Stomach (tissue), 9 donors: Measurements from ENCODE around the gene IKBKE. TPM values are rescaled to one million over a fixed set of nuclear protein-coding genes. Genes with fewer than 3 reads are reported as not detected.

Experiments used
- DNase-seq, 2 donors: peaks; one replicate each; pipeline versions ENCODE4 v3.0.0 to v3.0.0-alpha.2; 2013 to 2019
- H3K27ac ChIP-seq, 5 donors: fragments of 200-600 bp in 4 of 5; sonication (generic) in 4 of 5; one replicate each; pipeline ENCODE4 v1.5.1; 2013 to 2019; ENCODE audit warnings: mild to moderate bottlenecking in 1 of 5, moderate library complexity in 1 of 5
- H3K27me3 ChIP-seq, 3 donors: fragments of 200-600 bp; sonication (generic); one replicate each; pipeline ENCODE4 v1.5.1; 2017 to 2019; ENCODE audit warnings: mixed run types in 1 of 3
- H3K36me3 ChIP-seq, 4 donors: fragments of 200-600 bp; sonication (generic); 1 replicate in 3 of 4; 2 replicates in 1 of 4; pipeline ENCODE4 v1.5.1; 2016 to 2019
- H3K4me1 ChIP-seq, 4 donors: fragments of 200-600 bp; sonication (generic); one replicate each; pipeline ENCODE4 v1.5.1; 2016 to 2019
- H3K4me3 ChIP-seq, 4 donors: fragments of 200-600 bp; sonication (generic) in 3 of 4; one replicate each; pipeline ENCODE4 v1.5.1; 2016 to 2019; ENCODE audit warnings: mild to moderate bottlenecking in 1 of 4
- H3K9me3 ChIP-seq, 4 donors: fragments of 200-600 bp; sonication (generic); one replicate each; pipeline ENCODE4 v1.5.1; 2016 to 2019
- CTCF ChIP-seq, 7 experiments: fragments of 450-650 bp in 4 of 7; fragments of 200-600 bp in 3 of 7; sonication (generic) in 3 of 7; IDR thresholded peaks; one replicate each; pipeline ENCODE4 v1.5.1; 2016 to 2019; ENCODE audit warnings: antibody characterized with exemption in 7 of 7, control low read depth in 2 of 7, mild to moderate bottlenecking in 1 of 7
- EP300 ChIP-seq: sonication (generic); formaldehyde crosslinking; IDR thresholded peaks from one replicate; pipeline ENCODE4 v1.6.1; 2017; ENCODE audit warnings: antibody characterized with exemption
- POLR2A ChIP-seq, 4 donors: fragments of 450-650 bp; IDR thresholded peaks; one replicate each; pipeline ENCODE4 v1.6.1; 2016; ENCODE audit warnings: antibody characterized with exemption in 4 of 4, control low read depth in 2 of 4, mild to moderate bottlenecking in 1 of 4, moderate library complexity in 1 of 4
- POLR2AphosphoS5 ChIP-seq, 3 donors: sonication (generic); formaldehyde crosslinking; IDR thresholded peaks; one replicate each; pipeline ENCODE4 v1.6.1; 2016; ENCODE audit warnings: antibody characterized with exemption in 3 of 3
- WGBS, 5 donors: extraction: QIAGEN DNeasy Blood & Tissue Kit in 3 of 5; methylation state at CpG; one replicate each; pipeline versions ENCODE4 v1.1.5 to v1.1.7; 2013 to 2018; 5-methylcytosine and 5-hydroxymethylcytosine counted together
- intact Hi-C: fragments of 100-400 bp; cut with DNase I; formaldehyde crosslinking; loops from one replicate; pipeline ENCODE4 v1.15.1; 2023; ENCODE audit warnings: low total_unique reads
- polyA plus RNA-seq, 3 donors: library from polyadenylated mRNA; stranded (reverse); fragments of 200-250 nt; gene quantifications; one replicate each; pipeline ENCODE4 v1.2.3, GENCODE V29; 2013
- total RNA-seq, 5 donors: library from RNA; depleted of rRNA; stranded (reverse); fragments of >200 nt; gene quantifications; one replicate each; pipeline versions ENCODE4 v1.1.0 to v1.2.3, GENCODE V29; 2014 to 2016
- donor health status: healthy with polysubstance abuse.
- donor health status: Bipolar disorder and iron deficiency.
- donor health status: healthy.

IKBKE gene
- total and polyA plus RNA-seq, 8 donors = 4.9 to 49.6 (median 7.8) TPM

DNA sequence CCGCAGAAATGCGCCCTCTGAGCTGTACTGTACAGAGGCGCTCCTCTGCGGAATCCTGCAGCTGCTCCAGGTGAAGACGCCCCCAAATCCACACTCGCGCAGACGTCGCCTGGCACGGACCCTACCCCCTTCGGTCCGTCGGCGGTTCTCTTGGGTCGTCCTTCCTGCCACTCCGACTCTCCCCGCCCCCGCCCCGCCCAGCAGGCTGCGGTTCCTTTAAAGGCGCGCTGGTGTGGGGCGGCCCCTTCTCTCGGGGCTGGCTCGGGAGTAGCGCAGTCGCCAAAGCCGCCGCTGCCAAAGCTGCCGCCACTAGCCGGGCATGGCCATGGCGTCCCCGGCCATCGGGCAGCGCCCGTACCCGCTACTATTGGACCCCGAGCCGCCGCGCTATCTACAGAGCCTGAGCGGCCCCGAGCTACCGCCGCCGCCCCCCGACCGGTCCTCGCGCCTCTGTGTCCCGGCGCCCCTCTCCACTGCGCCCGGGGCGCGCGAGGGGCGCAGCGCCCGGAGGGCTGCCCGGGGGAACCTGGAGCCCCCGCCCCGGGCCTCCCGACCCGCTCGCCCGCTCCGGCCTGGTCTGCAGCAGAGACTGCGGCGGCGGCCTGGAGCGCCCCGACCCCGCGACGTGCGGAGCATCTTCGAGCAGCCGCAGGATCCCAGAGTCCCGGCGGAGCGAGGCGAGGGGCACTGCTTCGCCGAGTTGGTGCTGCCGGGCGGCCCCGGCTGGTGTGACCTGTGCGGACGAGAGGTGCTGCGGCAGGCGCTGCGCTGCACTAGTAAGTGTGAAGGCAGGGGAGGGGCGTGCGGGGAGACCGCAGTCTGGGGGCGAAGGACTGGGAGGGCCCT, 37.2 kb downstream of the IKBKE start, which contains the start of gene RASSF5:
Gene RASSF5 (plus strand): TSS at position 248 of the 846 bp plus-strand sequence. CDS start 72 bp downstream, at position 320.
- peaks cover 0 to 30% (median 9%) of the 10 kb centered on the region in 3 donors for H3K27me3 ChIP-seq
- peak within 1 kb of the TSS; percentile 67 to 84 (median 83) for H3K4me3 ChIP-seq
- H3K36me3 ChIP-seq = no peaks in the 10 kb centered on the region
- DNase-seq = peak; percentile 89 to 95
- peaks cover 45 to 90% (median 72%) of the 10 kb centered on the region in 4 donors for H3K4me1 ChIP-seq
- peak within 1 kb of the TSS; percentile 76 to 85 (median 83) for H3K27ac ChIP-seq
- H3K9me3 ChIP-seq = no peaks in the 10 kb centered on the region
- intact Hi-C loops = no loop called here
- peak; percentile 50 to 93 (median 93) for TF ChIP-seq POLR2AphosphoS5 (IDR thresholded peaks at IDR 0.05)
- no peak for TF ChIP-seq POLR2A (IDR thresholded peaks at IDR 0.05)
- WGBS, 5 donors = 0 to 4% (median 1%) methylated on average over 27 to 97 of the region's 97 CpGs

- Histone ChIP-seq H3K4me1 (peaks cover 53 to 91% (median 78%) of the 10 kb centered on the region in 4 donors), H3K4me3 (peak overlapping the region; percentile 67 to 84 (median 83)), H3K36me3 (no peaks in the 10 kb centered on the region), H3K27ac (peak overlapping the region; percentile 76 to 85 (median 83)), H3K27me3 (peaks cover 0 to 30% (median 9%) of the 10 kb centered on the region in 3 donors), H3K9me3 (no peaks in the 10 kb centered on the region)
- intact Hi-C loops = no loop called here
- WGBS, 5 donors = 14 to 36% (median 24%) methylated on average over 10 to 15 of the region's 15 CpGs
- peak in 1 of 2 donors; percentile 33 for DNase-seq
- TF ChIP-seq EP300 = no peak
- TF ChIP-seq POLR2A (IDR thresholded peaks at IDR 0.05) = no peak
- TF ChIP-seq POLR2AphosphoS5 (IDR thresholded peaks at IDR 0.05) = no peak
- no peak for TF ChIP-seq CTCF (IDR thresholded peaks at IDR 0.05)
Observed at GRCh38 chr1:206508130-206508889, 38.0 kb downstream of the IKBKE start.

GRCh38 chr1:206508956-206509355, 38.7 kb downstream of the IKBKE start:
- no peaks in the 10 kb centered on the region for H3K9me3 ChIP-seq
- peaks cover 0 to 30% (median 9%) of the 10 kb centered on the region in 3 donors for H3K27me3 ChIP-seq
- H3K36me3 ChIP-seq = no peaks in the 10 kb centered on the region
- intact Hi-C loops = no loop called here
- H3K4me3 ChIP-seq = peak overlapping the region; percentile 67 to 84 (median 83)
- TF ChIP-seq POLR2AphosphoS5 (IDR thresholded peaks at IDR 0.05) (peak in 2 of 3 donors; percentile 12 to 35), CTCF (IDR thresholded peaks at IDR 0.05) (no peak), EP300 (no peak)
- DNase-seq = peak; percentile 48 to 69
- peak overlapping the region; percentile 76 to 85 (median 83) for H3K27ac ChIP-seq
- peaks cover 53 to 91% (median 79%) of the 10 kb centered on the region in 4 donors for H3K4me1 ChIP-seq
- WGBS, 5 donors = 8 to 28% (median 11%) methylated on average over 6 of the region's 6 CpGs

DNA sequence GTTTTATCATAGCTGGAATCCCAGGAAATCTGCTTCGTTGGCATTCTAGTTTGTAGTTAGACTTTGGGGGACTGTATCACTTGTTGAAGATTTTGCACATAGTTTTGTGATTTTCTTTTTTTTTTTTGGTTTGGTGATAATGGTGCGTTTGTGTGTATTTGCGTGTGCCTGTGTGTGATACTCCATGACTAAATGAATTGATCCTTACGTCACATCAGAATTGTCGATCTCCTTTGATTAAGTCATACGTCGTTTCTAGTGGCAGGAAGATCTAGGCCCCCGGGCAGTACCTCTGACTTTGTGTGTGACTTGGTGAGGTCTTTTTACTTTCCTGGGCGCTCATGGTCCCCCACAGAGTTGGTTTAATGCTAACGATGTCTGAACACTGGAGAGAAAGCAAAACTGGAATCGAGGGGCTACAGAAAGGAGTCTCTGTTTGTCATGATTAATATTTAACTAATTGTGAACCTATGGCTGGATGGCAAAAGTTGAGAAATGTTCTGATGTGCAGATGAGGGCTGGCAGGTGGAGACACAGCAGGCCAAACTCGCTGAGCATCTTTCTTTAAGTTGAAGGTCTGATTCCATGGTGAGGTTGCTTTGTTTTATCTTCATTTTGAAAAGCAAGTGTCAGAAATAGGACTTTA, 39.5 kb downstream of the IKBKE start:
- peak overlapping the region in 2 of 5 donors; percentile 83 to 85 for H3K27ac ChIP-seq

More for the DNA sequence above, 39.5 kb downstream of the IKBKE start:
- 38 to 64% (median 61%) methylated on average over 12 of the region's 12 CpGs for WGBS, 5 donors
- Histone ChIP-seq H3K9me3 (no peaks in the 10 kb centered on the region), H3K4me3 (peak overlapping the region; percentile 67 to 84 (median 83)), H3K36me3 (no peaks in the 10 kb centered on the region), H3K4me1 (peaks cover 61 to 91% (median 79%) of the 10 kb centered on the region in 4 donors), H3K27me3 (peaks cover 0 to 30% (median 9%) of the 10 kb centered on the region in 3 donors)
- no peak for DNase-seq
- intact Hi-C loops = no loop called here
- TF ChIP-seq POLR2AphosphoS5 (IDR thresholded peaks at IDR 0.05) (no peak), POLR2A (IDR thresholded peaks at IDR 0.05) (no peak), CTCF (IDR thresholded peaks at IDR 0.05) (no peak), EP300 (no peak)
